Subcutaneous adipose tissue (tissue), 4 donors: ENCODE measurements around the gene THEMIS2. TPM values are rescaled to one million over a fixed set of nuclear protein-coding genes. Genes with fewer than 3 reads are reported as not detected.

Source experiments
- total RNA-seq, 4 donors: library from RNA; depleted of rRNA; stranded (reverse); fragments of >200 nt; gene quantifications; one replicate each; pipeline ENCODE4 v1.1.0, GENCODE V29; 2016
- TF ChIP-seq, protein P1 (sequence below): fragments of 450-650 bp; IDR thresholded peaks from one replicate; pipeline ENCODE4 v1.5.1; 2016; ENCODE audit warnings: low read depth, mild to moderate bottlenecking, control low read depth, antibody characterized with exemption, moderate library complexity

The THEMIS2 gene
- total RNA-seq, 4 donors from 2014 or later, result 35.2 to 122 (median 43.0) TPM

- TF ChIP-seq, protein P1, sequence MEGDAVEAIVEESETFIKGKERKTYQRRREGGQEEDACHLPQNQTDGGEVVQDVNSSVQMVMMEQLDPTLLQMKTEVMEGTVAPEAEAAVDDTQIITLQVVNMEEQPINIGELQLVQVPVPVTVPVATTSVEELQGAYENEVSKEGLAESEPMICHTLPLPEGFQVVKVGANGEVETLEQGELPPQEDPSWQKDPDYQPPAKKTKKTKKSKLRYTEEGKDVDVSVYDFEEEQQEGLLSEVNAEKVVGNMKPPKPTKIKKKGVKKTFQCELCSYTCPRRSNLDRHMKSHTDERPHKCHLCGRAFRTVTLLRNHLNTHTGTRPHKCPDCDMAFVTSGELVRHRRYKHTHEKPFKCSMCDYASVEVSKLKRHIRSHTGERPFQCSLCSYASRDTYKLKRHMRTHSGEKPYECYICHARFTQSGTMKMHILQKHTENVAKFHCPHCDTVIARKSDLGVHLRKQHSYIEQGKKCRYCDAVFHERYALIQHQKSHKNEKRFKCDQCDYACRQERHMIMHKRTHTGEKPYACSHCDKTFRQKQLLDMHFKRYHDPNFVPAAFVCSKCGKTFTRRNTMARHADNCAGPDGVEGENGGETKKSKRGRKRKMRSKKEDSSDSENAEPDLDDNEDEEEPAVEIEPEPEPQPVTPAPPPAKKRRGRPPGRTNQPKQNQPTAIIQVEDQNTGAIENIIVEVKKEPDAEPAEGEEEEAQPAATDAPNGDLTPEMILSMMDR, result no peak
Measured at GRCh38 chr1:27833470-27833869, 38.9 kb upstream of the THEMIS2 start.

- TF ChIP-seq, protein P1, result no peak
Measured at GRCh38 chr1:27835046-27835445, 37.3 kb upstream of the THEMIS2 start.

- TF ChIP-seq, protein P1, result no peak
Measured at GRCh38 chr1:27835501-27835900, 36.8 kb upstream of the THEMIS2 start.

GRCh38 chr1:27849951-27850350 lies 22.4 kb upstream of the THEMIS2 start:
- TF ChIP-seq, protein P1, result no peak

DNA sequence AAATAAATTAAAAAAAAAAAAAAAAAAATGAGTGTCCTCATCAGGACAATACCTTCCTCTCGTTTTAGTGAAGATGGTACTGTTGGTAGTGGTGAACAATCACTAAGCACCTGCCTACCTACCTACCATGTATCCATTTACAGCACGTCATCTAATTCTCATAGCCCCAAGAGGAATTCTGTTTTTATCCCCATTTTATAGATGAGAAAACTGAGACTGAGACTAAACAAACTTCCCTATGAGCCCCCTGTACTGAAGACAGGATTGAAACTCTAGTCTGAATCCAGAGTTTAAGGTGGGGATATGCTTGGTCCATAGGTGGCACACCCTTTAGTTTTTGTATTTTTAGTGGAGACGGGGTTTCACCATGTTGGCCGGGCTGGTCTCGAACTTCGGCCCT lies 17.3 kb upstream of the THEMIS2 start:
- TF ChIP-seq, protein P1, result no peak

GRCh38 chr1:27856561-27857343 lies 15.6 kb upstream of the THEMIS2 start:
- TF ChIP-seq, protein P1, result no peak

- TF ChIP-seq, protein P1, result no peak
Measured at GRCh38 chr1:27858072-27858948, 14.0 kb upstream of the THEMIS2 start.
